SK-N-SH treated with all-trans-retinoic acid at 6 μM for 48 hours (cell line): ENCODE data around the gene TMEM181.

Source experiments
- ATAC-seq: fragments of 200-7000 bp; cut with Tn5 transposase; 3 replicates; pipeline ENCODE4 v1.9.1; 2020; ENCODE audit warnings: mild to moderate bottlenecking, moderate library complexity
- ARNTL ChIP-seq: fragments of 450-650 bp; formaldehyde crosslinking; IDR thresholded peaks from 2 replicates; pipeline ENCODE4 v1.5.0; 2020; ENCODE audit warnings: low read depth, mild to moderate bottlenecking, moderate library complexity, borderline replicate concordance
- BACH2 ChIP-seq: fragments of 250-450 bp; sonication (Bioruptor Pico); IDR thresholded peaks from 2 replicates; pipeline ENCODE4 v1.9.0; 2021; ENCODE audit warnings: mild to moderate bottlenecking, borderline replicate concordance
- CSDC2 ChIP-seq: fragments of 250-450 bp; sonication (Bioruptor Pico); IDR thresholded peaks from 2 replicates; pipeline ENCODE4 v1.5.0; 2020; ENCODE audit warnings: mild to moderate bottlenecking, moderate library complexity
- ESRRG ChIP-seq: fragments of 250-450 bp; sonication (Bioruptor Pico); IDR thresholded peaks from 2 replicates; pipeline ENCODE4 v1.6.1; 2021; ENCODE audit warnings: mild to moderate bottlenecking
- GLIS3 ChIP-seq: fragments of 250-450 bp; sonication (Bioruptor Pico); IDR thresholded peaks from 2 replicates; pipeline ENCODE4 v1.5.0; 2020; ENCODE audit warnings: mild to moderate bottlenecking, moderate library complexity
- ISL1 ChIP-seq: fragments of 250-450 bp; sonication (Bioruptor Pico); IDR thresholded peaks from 2 replicates; pipeline ENCODE4 v2.1.2; 2022; ENCODE audit warnings: mild to moderate bottlenecking, moderate library complexity
- OSR1 ChIP-seq: fragments of 250-450 bp; sonication (Bioruptor Pico); IDR thresholded peaks from 2 replicates; pipeline ENCODE4 v1.8.0; 2022; ENCODE audit warnings: moderate library complexity, mild to moderate bottlenecking, inconsistent platforms
- PPARA ChIP-seq: fragments of 250-450 bp; sonication (Bioruptor Pico); IDR thresholded peaks from 2 replicates; pipeline ENCODE4 v1.5.0; 2020; ENCODE audit warnings: mild to moderate bottlenecking, borderline replicate concordance
- RARB ChIP-seq: fragments of 250-450 bp; sonication (Bioruptor Pico); IDR thresholded peaks from 2 replicates; pipeline ENCODE4 v1.8.0; 2021; ENCODE audit warnings: mild to moderate bottlenecking, moderate library complexity
- SNAI2 ChIP-seq: fragments of 250-450 bp; sonication (Bioruptor Pico); IDR thresholded peaks from 2 replicates; pipeline ENCODE4 v1.5.0; 2020; ENCODE audit warnings: mild to moderate bottlenecking, moderate library complexity
- TCF4 ChIP-seq: fragments of 250-450 bp; sonication (Bioruptor Pico); IDR thresholded peaks from 2 replicates; pipeline ENCODE4 v1.8.0; 2021; ENCODE audit warnings: mild to moderate bottlenecking, moderate library complexity, borderline replicate concordance
- TOX ChIP-seq: fragments of 250-450 bp; sonication (Bioruptor Pico); IDR thresholded peaks from 2 replicates; pipeline ENCODE4 v1.8.0; 2021; ENCODE audit warnings: mild to moderate bottlenecking, moderate library complexity, borderline replicate concordance
- ZC3H10 ChIP-seq: fragments of 250-450 bp; sonication (Bioruptor Pico); IDR thresholded peaks from 2 replicates; pipeline ENCODE4 v1.5.1; 2021; ENCODE audit warnings: mild to moderate bottlenecking, moderate library complexity
- ZFP3 ChIP-seq: fragments of 250-450 bp; sonication (Bioruptor Pico); IDR thresholded peaks from 2 replicates; pipeline ENCODE4 v1.5.0; 2020; ENCODE audit warnings: mild to moderate bottlenecking, moderate library complexity
- ZFP30 ChIP-seq: fragments of 450-650 bp; formaldehyde crosslinking; IDR thresholded peaks from 2 replicates; pipeline ENCODE4 v1.5.0; 2022; ENCODE audit warnings: mild to moderate bottlenecking, moderate library complexity
- ZNF70 ChIP-seq: fragments of 450-650 bp; formaldehyde crosslinking; IDR thresholded peaks from 2 replicates; pipeline ENCODE4 v1.5.0; 2020; ENCODE audit warnings: mild to moderate bottlenecking, moderate library complexity
- ZNF8 ChIP-seq: fragments of 450-650 bp; formaldehyde crosslinking; IDR thresholded peaks from 2 replicates; pipeline ENCODE4 v1.5.0; 2020; ENCODE audit warnings: mild to moderate bottlenecking, moderate library complexity
- TF ChIP-seq, protein P1 (sequence below): fragments of 250-450 bp; sonication (Bioruptor Pico); IDR thresholded peaks from 2 replicates; pipeline ENCODE4 v1.5.1; 2021; ENCODE audit warnings: mild to moderate bottlenecking, moderate library complexity
- TF ChIP-seq, protein P2 (sequence below): fragments of 250-450 bp; sonication (Bioruptor Pico); IDR thresholded peaks from 2 replicates; pipeline ENCODE4 v1.5.0; 2020; ENCODE audit warnings: mild to moderate bottlenecking, moderate library complexity
- TF ChIP-seq, protein P3 (sequence below): fragments of 250-450 bp; sonication (Bioruptor Pico); IDR thresholded peaks from 2 replicates; pipeline ENCODE4 v1.8.0; 2021; ENCODE audit warnings: low read depth, mild to moderate bottlenecking, moderate library complexity, borderline replicate concordance
- TF ChIP-seq, protein P4 (sequence below): fragments of 250-450 bp; sonication (Bioruptor Pico); IDR thresholded peaks from 2 replicates; pipeline ENCODE4 v1.8.0; 2020; ENCODE audit warnings: mild to moderate bottlenecking, moderate library complexity, borderline replicate concordance

TMEM181 gene, protein sequence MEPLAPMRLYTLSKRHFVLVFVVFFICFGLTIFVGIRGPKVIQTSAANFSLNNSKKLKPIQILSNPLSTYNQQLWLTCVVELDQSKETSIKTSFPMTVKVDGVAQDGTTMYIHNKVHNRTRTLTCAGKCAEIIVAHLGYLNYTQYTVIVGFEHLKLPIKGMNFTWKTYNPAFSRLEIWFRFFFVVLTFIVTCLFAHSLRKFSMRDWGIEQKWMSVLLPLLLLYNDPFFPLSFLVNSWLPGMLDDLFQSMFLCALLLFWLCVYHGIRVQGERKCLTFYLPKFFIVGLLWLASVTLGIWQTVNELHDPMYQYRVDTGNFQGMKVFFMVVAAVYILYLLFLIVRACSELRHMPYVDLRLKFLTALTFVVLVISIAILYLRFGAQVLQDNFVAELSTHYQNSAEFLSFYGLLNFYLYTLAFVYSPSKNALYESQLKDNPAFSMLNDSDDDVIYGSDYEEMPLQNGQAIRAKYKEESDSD

DNA sequence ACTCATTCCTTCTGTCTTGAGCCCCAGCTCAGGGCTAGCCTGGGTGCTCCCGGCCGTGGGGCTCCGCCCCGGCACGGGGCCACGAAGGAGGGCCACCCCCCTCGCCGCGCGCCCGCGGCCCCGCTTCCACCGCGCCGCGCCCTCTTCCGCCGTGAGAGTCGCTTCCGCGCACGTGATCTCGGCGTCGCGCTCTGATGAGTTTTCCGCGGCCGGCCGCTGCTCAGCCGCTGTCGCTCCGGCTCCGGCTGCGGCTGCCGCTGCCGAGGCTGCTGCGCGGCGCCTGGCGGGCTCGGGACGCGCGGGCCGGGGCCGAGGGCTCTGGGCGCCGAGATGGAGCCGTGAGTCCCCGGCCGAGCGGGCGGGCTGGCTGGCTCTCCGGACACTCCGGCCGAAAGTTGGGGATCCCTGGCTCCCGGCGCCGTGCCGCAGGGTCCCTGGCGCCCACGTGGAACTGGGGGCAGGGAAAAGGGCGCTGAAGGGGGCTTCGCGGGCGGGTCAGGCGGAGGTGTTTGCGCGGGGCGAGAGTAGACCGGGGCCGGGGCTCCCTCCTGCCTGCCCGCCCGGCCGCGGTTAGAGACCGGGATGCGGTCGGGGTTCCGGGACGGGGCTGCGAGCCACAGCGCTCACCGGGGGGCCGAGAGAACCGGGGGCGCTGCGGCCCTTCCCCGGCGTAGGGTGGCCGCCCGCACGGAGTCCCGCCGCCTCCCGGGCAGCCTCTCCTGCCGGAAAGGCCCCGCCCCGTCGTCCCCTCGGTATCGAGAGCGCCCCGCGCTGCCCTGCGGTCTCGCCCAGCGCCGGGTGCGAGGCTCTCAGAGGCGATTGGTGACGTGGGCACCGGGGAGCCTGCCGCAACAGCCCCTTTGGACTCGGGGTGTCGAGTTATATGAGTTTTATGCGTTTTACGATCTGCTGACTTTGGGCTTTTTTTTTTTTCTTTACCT is at the start of gene TMEM181:
Gene TMEM181 (plus strand): TSS at position 197 of the 941 bp plus-strand sequence. CDS start 134 bp downstream, at position 331.
- peak; percentile 82 for ATAC-seq

DNA sequence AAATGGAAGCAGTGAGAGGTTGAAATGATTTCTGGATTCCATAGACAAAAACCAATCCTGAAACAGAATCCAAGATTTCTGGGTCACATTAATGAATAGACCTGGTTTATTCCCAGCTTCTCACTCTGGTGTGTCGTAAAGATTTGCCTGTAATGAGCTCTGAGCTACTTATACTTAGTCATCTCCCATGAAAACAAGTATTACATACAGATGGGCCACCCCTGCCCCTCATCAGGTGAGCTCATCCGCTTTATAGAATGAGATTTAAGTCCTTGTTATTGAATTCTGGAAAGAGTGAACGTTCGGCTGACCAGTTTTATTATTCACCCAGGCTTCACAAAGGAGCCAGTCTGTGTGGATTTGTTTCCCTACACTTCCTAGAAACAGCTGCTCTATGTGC is 47.1 kb upstream of the TMEM181 start:
- TF ChIP-seq TCF4: no peak
- no peak for TF ChIP-seq BACH2
- TF ChIP-seq GLIS3: no peak
- no peak for TF ChIP-seq ZFP30 (CRISPR knock-in tag)
- TF ChIP-seq, protein P1, sequence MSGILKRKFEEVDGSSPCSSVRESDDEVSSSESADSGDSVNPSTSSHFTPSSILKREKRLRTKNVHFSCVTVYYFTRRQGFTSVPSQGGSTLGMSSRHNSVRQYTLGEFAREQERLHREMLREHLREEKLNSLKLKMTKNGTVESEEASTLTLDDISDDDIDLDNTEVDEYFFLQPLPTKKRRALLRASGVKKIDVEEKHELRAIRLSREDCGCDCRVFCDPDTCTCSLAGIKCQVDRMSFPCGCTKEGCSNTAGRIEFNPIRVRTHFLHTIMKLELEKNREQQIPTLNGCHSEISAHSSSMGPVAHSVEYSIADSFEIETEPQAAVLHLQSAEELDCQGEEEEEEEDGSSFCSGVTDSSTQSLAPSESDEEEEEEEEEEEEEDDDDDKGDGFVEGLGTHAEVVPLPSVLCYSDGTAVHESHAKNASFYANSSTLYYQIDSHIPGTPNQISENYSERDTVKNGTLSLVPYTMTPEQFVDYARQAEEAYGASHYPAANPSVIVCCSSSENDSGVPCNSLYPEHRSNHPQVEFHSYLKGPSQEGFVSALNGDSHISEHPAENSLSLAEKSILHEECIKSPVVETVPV (CRISPR knock-in tag): no peak
- TF ChIP-seq ESRRG: no peak
- TF ChIP-seq, all 23 proteins: peak for 0
- ATAC-seq: no peak

More for the DNA sequence above, at the start of gene TMEM181:
- TF ChIP-seq CSDC2 (CRISPR knock-in tag): no peak
- TF ChIP-seq, protein P2, sequence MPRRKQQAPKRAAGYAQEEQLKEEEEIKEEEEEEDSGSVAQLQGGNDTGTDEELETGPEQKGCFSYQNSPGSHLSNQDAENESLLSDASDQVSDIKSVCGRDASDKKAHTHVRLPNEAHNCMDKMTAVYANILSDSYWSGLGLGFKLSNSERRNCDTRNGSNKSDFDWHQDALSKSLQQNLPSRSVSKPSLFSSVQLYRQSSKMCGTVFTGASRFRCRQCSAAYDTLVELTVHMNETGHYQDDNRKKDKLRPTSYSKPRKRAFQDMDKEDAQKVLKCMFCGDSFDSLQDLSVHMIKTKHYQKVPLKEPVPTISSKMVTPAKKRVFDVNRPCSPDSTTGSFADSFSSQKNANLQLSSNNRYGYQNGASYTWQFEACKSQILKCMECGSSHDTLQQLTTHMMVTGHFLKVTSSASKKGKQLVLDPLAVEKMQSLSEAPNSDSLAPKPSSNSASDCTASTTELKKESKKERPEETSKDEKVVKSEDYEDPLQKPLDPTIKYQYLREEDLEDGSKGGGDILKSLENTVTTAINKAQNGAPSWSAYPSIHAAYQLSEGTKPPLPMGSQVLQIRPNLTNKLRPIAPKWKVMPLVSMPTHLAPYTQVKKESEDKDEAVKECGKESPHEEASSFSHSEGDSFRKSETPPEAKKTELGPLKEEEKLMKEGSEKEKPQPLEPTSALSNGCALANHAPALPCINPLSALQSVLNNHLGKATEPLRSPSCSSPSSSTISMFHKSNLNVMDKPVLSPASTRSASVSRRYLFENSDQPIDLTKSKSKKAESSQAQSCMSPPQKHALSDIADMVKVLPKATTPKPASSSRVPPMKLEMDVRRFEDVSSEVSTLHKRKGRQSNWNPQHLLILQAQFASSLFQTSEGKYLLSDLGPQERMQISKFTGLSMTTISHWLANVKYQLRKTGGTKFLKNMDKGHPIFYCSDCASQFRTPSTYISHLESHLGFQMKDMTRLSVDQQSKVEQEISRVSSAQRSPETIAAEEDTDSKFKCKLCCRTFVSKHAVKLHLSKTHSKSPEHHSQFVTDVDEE (CRISPR knock-in tag): no peak
- TF ChIP-seq GLIS3: no peak
- TF ChIP-seq SNAI2 (CRISPR knock-in tag): no peak
- no peak for TF ChIP-seq ZFP3
- no peak for TF ChIP-seq ARNTL
- TF ChIP-seq ZFP30 (CRISPR knock-in tag): no peak
- no peak for TF ChIP-seq PPARA (CRISPR knock-in tag)
- TF ChIP-seq BACH2: no peak
- TF ChIP-seq ZC3H10 (CRISPR knock-in tag): no peak
- TF ChIP-seq, protein P1 (CRISPR knock-in tag): no peak
- no peak for TF ChIP-seq TCF4
- TF ChIP-seq ISL1 (CRISPR knock-in tag): no peak
- no peak for TF ChIP-seq ESRRG
- no peak for TF ChIP-seq RARB (CRISPR knock-in tag)
- no peak for TF ChIP-seq ZNF8 (CRISPR knock-in tag)
- no peak for TF ChIP-seq OSR1 (CRISPR knock-in tag)
- TF ChIP-seq, protein P3, sequence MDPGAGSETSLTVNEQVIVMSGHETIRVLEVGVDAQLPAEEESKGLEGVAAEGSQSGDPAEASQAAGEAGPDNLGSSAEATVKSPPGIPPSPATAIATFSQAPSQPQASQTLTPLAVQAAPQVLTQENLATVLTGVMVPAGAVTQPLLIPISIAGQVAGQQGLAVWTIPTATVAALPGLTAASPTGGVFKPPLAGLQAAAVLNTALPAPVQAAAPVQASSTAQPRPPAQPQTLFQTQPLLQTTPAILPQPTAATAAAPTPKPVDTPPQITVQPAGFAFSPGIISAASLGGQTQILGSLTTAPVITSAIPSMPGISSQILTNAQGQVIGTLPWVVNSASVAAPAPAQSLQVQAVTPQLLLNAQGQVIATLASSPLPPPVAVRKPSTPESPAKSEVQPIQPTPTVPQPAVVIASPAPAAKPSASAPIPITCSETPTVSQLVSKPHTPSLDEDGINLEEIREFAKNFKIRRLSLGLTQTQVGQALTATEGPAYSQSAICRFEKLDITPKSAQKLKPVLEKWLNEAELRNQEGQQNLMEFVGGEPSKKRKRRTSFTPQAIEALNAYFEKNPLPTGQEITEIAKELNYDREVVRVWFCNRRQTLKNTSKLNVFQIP (CRISPR knock-in tag): no peak

DNA sequence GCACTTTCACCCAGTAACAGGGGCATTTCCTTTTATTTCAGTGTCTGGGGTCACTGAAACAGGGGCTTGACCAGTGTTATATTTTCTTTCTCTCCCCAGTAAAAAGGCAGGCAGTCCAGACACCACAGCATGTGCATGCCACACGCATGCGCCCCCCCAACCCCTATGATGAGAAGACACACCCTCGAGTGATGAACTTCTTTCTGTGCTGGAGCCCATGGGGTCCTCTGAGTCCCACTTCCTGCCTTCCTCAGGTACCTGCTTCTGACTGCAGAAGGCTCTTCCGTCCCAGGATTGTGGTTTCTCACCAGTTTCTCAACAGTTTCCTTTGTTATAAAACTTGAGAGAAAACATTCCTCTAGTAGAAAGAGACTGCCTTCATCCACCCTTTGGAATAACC is 45.7 kb upstream of the TMEM181 start:
- ATAC-seq: no peak
- TF ChIP-seq, protein P1 (CRISPR knock-in tag): no peak
- no peak for TF ChIP-seq TOX (CRISPR knock-in tag)
- no peak for TF ChIP-seq PPARA (CRISPR knock-in tag)
- TF ChIP-seq, protein P4, sequence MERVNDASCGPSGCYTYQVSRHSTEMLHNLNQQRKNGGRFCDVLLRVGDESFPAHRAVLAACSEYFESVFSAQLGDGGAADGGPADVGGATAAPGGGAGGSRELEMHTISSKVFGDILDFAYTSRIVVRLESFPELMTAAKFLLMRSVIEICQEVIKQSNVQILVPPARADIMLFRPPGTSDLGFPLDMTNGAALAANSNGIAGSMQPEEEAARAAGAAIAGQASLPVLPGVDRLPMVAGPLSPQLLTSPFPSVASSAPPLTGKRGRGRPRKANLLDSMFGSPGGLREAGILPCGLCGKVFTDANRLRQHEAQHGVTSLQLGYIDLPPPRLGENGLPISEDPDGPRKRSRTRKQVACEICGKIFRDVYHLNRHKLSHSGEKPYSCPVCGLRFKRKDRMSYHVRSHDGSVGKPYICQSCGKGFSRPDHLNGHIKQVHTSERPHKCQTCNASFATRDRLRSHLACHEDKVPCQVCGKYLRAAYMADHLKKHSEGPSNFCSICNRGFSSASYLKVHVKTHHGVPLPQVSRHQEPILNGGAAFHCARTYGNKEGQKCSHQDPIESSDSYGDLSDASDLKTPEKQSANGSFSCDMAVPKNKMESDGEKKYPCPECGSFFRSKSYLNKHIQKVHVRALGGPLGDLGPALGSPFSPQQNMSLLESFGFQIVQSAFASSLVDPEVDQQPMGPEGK (CRISPR knock-in tag): no peak
- no peak for TF ChIP-seq ZC3H10 (CRISPR knock-in tag)
- no peak for TF ChIP-seq ARNTL
- no peak for TF ChIP-seq BACH2
- no peak for TF ChIP-seq SNAI2 (CRISPR knock-in tag)
- TF ChIP-seq GLIS3: no peak
- no peak for TF ChIP-seq ZNF70 (CRISPR knock-in tag)
- TF ChIP-seq, protein P2 (CRISPR knock-in tag): no peak
- no peak for TF ChIP-seq ZFP30 (CRISPR knock-in tag)
